HL-60 (cell line): ENCODE results near the gene MPG.
"Not testable (repeated sequence)": the region's sequence is repeated elsewhere in the genome, so short reads cannot be mapped to it uniquely, and the experiment has no call there.

ENCODE experiments used
- CTCF ChIP-seq: IDR thresholded peaks from one replicate; pipeline ENCODE4 v1.5.1; 2011; ENCODE audit warnings: low read length, control low read depth, inconsistent platforms; ENCODE audit not compliant: insufficient read depth
- POLR2AphosphoS5 ChIP-seq: IDR thresholded peaks from 2 replicates; pipeline ENCODE4 v1.6.1; 2012; ENCODE audit warnings: low read depth

- not testable (repeated sequence) for TF ChIP-seq CTCF, POLR2AphosphoS5
These were observed 47.4 kb upstream of the MPG start for GRCh38 chr16:30627-31026.
